GM18861 (cell line): ENCODE measurements around the gene KLHDC8A.

Experiments
- ATAC-seq: cut with Tn5 transposase; IDR thresholded peaks from one replicate; pipeline ENCODE4 v1.9.1; 2021; ENCODE audit not compliant: unreplicated experiment

Gene KLHDC8A

DNA sequence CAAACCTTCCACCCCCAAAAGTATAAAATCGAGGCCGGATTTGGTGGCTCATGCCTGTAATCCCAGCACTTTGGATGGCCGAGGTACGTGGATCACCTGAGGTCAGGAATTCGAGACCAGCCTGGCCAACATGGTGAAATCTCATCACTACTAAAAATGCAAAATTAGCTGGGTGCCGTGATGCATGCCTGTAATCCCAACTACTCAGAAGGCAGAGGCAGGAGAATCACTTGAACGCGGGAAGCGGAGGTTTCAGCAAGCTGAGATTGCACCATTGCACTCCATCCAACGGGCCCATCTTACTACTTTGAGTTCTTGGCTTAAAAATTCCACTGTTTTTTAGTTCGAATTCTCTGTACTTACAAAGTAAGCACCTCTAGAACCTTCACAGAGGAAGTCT lies 11.0 kb downstream of the KLHDC8A start:
- ATAC-seq, result no peak

DNA sequence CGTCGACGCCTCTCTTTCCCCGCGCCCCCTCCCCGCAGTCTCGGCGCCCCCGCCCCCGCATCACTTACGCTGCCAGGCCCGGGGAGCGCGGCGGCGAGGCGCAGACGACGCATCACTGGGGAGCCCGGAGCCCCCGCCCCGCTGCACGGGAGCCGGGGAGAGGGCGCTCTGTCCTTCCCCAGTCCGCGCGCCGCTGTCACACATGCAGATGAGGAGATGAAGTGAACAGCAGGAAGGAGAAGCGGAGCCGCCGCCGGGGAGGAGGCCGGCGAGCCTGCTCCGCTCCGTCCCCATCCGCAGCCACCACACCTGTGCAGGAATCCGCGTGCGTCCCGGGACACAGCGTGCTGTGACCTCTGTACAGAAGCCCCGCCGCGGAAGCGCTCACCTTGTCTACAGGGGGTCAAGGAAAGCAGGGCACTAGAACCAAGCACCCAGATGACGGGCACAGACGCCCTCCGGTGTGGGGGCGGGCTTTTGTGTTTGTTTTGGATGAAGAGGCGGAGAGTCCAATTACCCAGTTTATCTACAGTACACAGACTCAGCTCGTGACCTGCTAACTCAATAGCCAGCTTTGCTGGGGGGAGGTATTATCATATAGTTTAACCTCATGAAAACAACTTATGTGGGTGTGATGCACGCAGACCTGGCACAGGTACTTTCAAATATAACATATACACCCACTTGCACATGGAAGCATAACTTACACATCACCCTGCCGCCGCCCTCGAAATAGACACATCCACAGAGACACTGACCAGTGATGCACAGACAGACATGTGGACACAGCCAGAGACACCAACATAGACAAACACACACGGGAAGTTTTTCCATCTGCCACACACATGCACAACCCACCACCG lies 12.4 kb downstream of the KLHDC8A start:
- no peak for ATAC-seq

DNA sequence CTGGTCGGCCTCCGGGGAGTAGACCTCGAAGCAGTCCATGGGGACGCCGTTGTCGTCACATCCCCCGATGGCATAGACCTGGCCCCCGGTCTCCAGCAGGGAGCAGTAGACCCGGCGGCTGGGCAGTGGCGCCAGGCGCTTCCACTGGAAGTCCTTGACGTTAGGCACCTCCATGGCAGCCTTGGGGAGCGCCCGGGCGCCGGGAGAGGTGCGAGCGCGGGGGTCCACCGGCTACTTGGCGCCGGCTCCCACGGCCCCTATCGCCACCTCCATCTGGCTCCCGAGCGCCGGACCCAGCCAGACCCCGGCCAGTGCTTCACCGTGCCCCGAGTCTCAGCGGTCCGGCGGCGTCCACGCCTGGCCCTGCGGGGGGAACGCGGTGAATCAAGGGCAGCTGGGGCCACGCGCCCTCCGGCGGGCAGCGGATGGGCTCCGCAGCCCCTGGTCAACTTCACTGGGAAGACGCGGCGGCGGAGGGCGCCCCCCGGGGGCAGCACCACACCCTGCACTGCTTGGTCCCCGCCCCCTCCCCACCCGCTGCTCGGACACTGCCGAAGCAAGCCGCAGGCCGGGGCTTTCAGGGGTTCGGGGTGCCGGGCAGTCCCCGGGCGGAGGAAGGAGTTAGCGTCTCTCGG lies 13.2 kb downstream of the KLHDC8A start:
- ATAC-seq, result no peak

DNA sequence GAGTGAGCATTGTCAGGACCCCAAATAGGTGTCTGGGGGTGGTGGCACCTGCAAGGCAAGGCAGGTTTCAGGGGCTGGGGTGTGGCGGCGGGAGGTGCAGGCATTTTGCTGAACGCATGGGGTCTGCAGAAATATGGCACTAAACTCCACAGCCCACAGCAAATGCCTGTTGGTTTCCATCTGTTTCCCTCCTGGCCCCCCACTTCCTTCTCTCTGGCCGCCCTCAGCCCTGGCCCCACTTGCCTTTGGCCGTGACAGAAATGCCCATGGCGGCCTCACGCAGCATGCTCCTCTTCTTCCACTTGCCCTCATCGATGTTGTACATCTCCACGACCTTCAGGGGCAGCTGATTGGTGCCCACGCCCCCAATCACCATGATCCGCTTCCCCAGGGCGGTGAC lies 13.7 kb downstream of the KLHDC8A start:
- ATAC-seq, result no peak

GRCh38 chr1:205340676-205341075 lies 16.0 kb downstream of the KLHDC8A start:
- no peak for ATAC-seq

DNA sequence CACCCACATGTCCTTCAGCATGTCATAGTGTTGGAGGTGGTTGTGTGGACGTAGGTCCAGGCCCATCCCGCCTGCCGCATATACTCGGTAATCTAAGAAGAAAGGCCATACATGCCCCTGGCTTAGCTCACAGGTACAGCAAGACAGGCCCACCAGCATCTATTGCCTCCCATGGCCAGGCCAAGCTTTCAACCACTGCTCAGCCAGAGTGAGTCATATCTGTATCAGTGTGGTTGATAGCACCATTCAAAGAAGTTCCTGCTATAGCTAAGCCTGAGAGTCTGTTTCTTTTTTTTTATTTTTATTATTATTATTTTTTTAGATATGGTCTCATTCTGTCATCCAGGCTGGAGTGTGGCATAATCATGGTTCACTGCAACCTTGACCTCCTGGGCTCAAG lies 17.0 kb downstream of the KLHDC8A start:
- no peak for ATAC-seq

- no peak for ATAC-seq
Observed at GRCh38 chr1:205339197-205339702, 17.5 kb downstream of the KLHDC8A start.

- ATAC-seq, result no peak
Observed at GRCh38 chr1:205338011-205338410, 18.7 kb downstream of the KLHDC8A start.

GRCh38 chr1:205337481-205337880 lies 19.2 kb downstream of the KLHDC8A start:
- no peak for ATAC-seq

DNA sequence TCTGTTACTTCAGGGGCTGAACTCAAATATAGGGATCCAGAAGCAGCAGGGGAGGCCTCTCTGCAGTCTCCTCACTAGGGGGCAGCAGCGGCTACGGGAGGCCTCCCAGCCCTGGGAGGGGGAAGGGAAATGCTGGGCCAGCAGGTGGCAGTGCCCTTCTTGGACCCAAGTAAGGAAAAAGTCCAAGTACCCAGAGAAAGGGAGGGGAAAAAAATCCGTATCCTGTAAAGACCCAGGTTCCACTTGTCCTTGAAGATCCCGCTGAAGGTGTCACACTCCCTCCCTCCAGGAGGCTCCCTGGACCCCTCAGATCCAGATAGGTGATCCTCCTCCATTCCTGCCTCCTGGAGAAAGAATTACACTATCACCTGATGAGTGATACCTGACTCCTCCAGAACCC lies 21.0 kb downstream of the KLHDC8A start:
- no peak for ATAC-seq

GRCh38 chr1:205332015-205332791 lies 24.5 kb downstream of the KLHDC8A start:
- ATAC-seq, result no peak

GRCh38 chr1:205330150-205330549 lies 26.6 kb downstream of the KLHDC8A start:
- no peak for ATAC-seq

- ATAC-seq, result no peak
Observed at GRCh38 chr1:205329719-205330118, 27.0 kb downstream of the KLHDC8A start.

GRCh38 chr1:205328476-205328875 lies 28.2 kb downstream of the KLHDC8A start:
- no peak for ATAC-seq

DNA sequence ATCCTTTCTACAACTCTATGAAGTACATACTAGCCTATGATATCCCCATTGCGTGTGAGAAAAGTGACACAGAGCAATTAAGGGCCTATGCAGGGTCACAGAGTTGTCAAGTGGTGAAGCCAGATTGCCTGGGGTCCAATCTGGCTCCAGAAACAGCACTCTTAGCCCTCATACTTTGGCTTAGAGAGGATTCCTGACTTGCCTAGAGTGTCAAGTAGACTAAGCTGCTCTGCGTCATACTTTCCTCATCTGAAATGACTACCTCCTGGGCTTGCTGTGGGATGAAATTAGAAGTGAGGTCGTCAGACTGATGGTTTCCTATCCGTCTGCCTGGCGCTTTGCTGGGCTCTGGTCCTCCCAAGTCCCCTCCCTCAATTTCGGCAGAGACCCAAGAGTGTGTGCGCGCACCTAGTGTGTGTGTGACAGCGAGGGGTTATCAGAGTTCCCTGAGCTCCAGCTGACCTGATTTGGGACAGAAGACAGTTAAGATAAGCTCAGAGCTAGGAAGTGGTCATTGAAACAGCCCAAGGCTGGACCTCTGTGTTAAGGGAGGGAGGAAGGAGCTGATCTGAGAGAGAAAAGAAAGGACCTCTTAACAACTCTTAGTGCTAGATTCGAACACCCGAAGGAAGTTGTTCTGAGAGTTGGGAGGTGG lies 29.8 kb downstream of the KLHDC8A start:
- no peak for ATAC-seq

DNA sequence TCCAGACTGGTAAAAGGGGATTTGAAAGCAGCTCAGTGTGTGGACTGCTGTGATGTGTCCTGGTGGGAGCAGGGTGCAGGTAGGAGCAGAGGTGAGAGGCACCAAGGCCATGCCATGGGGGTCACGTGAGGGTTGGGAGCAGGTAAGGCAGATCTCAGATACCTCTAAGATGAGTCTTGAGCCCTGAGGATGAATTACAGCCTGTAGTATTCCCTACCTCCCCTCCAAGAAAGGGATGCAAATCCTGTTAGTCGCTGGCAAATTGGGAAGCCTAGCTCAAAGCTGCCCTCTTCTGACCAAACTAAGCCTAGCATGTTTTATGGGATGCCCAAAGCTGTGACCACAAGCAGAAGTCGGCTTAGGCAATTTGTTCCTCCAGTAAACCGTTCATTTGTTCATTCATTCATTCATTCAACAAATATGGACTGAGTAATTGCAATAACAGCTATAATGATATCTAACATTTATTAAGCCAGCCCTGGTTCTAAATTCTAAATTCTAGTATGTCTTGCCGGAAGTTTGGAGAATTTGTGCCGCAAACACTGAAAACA lies 31.3 kb downstream of the KLHDC8A start:
- ATAC-seq, result no peak

- ATAC-seq, result no peak
Observed at GRCh38 chr1:205324781-205325180, 31.9 kb downstream of the KLHDC8A start.

GRCh38 chr1:205323794-205324193 lies 32.9 kb downstream of the KLHDC8A start:
- no peak for ATAC-seq

GRCh38 chr1:205321959-205322283 lies 34.8 kb downstream of the KLHDC8A start:
- no peak for ATAC-seq

DNA sequence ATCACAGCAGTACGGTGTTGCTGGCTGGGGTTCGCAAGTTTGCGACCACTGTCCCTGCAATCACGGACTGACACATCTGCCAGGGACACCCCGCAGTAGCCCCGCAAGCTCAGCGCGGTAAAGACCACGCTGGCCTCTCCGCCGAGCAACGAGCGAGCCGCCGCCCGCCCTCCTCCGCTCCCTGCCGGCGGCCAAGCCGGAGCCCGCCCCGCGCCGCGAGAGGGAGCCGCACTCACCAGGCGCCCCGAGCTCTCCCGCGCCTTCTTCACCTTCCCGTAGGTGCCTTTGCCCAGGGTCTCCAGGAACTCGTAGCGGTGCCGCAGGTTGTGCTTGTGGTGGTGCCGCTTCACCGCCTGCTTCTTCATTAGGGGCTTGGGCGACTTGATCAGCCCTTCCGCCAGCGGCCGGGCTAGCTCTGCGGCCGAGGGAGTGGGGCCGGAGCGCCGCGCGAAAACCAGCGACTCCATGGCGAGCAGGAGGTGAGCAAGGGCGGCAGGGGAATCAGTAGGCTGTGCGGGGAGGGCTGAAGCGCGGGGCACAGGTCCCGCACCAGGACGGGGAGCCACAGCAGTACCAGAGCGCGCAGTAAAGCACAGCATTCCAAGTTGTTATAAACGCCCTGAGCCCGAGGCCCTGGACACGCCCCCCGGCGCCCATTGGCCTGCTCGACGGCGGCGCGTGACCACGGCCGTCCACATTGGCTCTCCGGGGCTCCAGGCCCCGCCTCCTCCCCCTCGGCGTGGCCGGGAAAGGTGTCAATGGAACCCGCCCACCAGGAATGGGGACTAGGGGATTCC lies 35.4 kb downstream of the KLHDC8A start, which contains the start of gene NUAK2:
Gene NUAK2 (minus strand): TSS at position 584 of the 797 bp plus-strand sequence. CDS start 117 bp downstream, at position 467.
- ATAC-seq, result no peak
